H1 (cell line): ENCODE measurements around the gene GPSM1. TPM values are rescaled to one million over a fixed set of nuclear protein-coding genes. Genes with fewer than 3 reads are reported as not detected.

Experiments used
- EZH2 ChIP-seq: fragments of 200-600 bp; sonication (generic); IDR thresholded peaks from 2 replicates; pipeline ENCODE4 v1.7.1; 2012; ENCODE audit warnings: low read depth, mild to moderate bottlenecking, moderate library complexity, low read length, inconsistent platforms; ENCODE audit not compliant: severe bottlenecking
- polyA plus RNA-seq, 7 experiments: library from polyadenylated mRNA; depleted of rRNA in 3 of 7; stranded (reverse) in 5 of 7; unstranded in 2 of 7; fragments of >200 nt in 5 of 7; fragments of 200-250 nt in 2 of 7; gene quantifications; 1 replicate in 5 of 7; 2 replicates in 1 of 7; 4 replicates in 1 of 7; pipeline versions ENCODE4 v1.2.1 to v1.2.3, GENCODE V29; 2011 to 2013; ENCODE audit warnings: missing spikeins in 2 of 7, mixed read lengths in 2 of 7
- total RNA-seq: library from RNA; stranded (reverse); fragmentation: NEBNext Ultra II Directional; extraction: Animal tissue kit (Norgen Biotek cat#: 25700); gene quantifications from 2 replicates; pipeline ENCODE4 v1.2.1, GENCODE V29; 2021

GPSM1 gene
- total and polyA plus RNA-seq, 2 of the 8 experiments (the other 6 are each of a cell fraction or from before 2014, with no cell fraction given) = 12.8 to 18.0 TPM

- TF ChIP-seq EZH2 = no peak
These were observed 26.5 kb upstream of the GPSM1 start (continued) for GRCh38 chr9:136300866-136301265.
